Measurements from ENCODE around the gene LRCOL1. TPM values are rescaled to one million over a fixed set of nuclear protein-coding genes. Genes with fewer than 3 reads are reported as not detected.

LRCOL1 gene
- total RNA-seq, 1 experiment from 2014 or later, result not detected

- Histone ChIP-seq H3K27me3 (replicated peaks; ENCODE audit: control insufficient read depth, insufficient read depth, low read length) (no peaks in the 10 kb centered on the region), H3K4me3 (ENCODE audit: low read depth, low read length) (no peak overlapping the region), H3K9me3 (no peaks in the 10 kb centered on the region), H3K4me1 (no peaks in the 10 kb centered on the region), H3K36me3 (ENCODE audit: control insufficient read depth, insufficient read depth, low read length) (peaks cover 4% of the 10 kb centered on the region)
- DNase-seq, result no peak
- no TSS peak for BruUV-seq (replicated peaks)
- ChIA-PET POLR2A (no interaction called here), CTCF (no interaction called here)
- Mint-ChIP-seq H3K9me3 (ENCODE audit: unreplicated experiment) (no peaks in the 10 kb centered on the region), H3K4me3 (ENCODE audit: unreplicated experiment) (no peak overlapping the region), H3K36me3 (ENCODE audit: insufficient read depth, unreplicated experiment) (peaks cover 93% of the 10 kb centered on the region), H3K27ac (ENCODE audit: unreplicated experiment) (no peak overlapping the region), H3K27me3 (ENCODE audit: insufficient read depth, unreplicated experiment) (no peaks in the 10 kb centered on the region), H3K4me1 (ENCODE audit: low read depth, unreplicated experiment) (no peaks in the 10 kb centered on the region)
- TF ChIP-seq CTCF (IDR thresholded peaks at IDR 0.05; ENCODE audit: insufficient read depth in 1 of 2, low read depth in 1 of 2, low read length in 1 of 2, severe bottlenecking in 1 of 2, unreplicated experiment in 1 of 2), result no peak
- intact Hi-C loops (cut with micrococcal nuclease; ENCODE audit: unreplicated experiment), result no loop called here
Measured at GRCh38 chr12:132651444-132652100, 41.2 kb upstream of the LRCOL1 start.

GRCh38 chr12:132649226-132649945 lies 39.0 kb upstream of the LRCOL1 start:
- H3K9me3 Mint-ChIP-seq (ENCODE audit: unreplicated experiment), result no peaks in the 10 kb centered on the region
- no peak for DNase-seq
- Histone ChIP-seq H3K36me3 (ENCODE audit: control insufficient read depth, insufficient read depth, low read length) (peaks cover 6% of the 10 kb centered on the region), H3K4me1 (no peaks in the 10 kb centered on the region), H3K9me3 (no peaks in the 10 kb centered on the region), H3K27me3 (replicated peaks; ENCODE audit: control insufficient read depth, insufficient read depth, low read length) (no peaks in the 10 kb centered on the region), H3K4me3 (ENCODE audit: low read depth, low read length) (no peak overlapping the region)
- no TSS peak for BruUV-seq (replicated peaks)
- no peaks in the 10 kb centered on the region for H3K27me3 Mint-ChIP-seq (ENCODE audit: insufficient read depth, unreplicated experiment)
- ChIA-PET CTCF (no interaction called here), POLR2A (no interaction called here)
- H3K4me1 Mint-ChIP-seq (ENCODE audit: low read depth, unreplicated experiment), result no peaks in the 10 kb centered on the region
- H3K36me3 Mint-ChIP-seq (ENCODE audit: insufficient read depth, unreplicated experiment), result peaks cover 93% of the 10 kb centered on the region
- intact Hi-C loops (cut with micrococcal nuclease; ENCODE audit: unreplicated experiment), result no loop called here
- TF ChIP-seq CTCF (IDR thresholded peaks at IDR 0.05; ENCODE audit: insufficient read depth in 1 of 2, low read depth in 1 of 2, low read length in 1 of 2, severe bottlenecking in 1 of 2, unreplicated experiment in 1 of 2), result no peak
- no peak overlapping the region for H3K27ac Mint-ChIP-seq (ENCODE audit: unreplicated experiment)
- H3K4me3 Mint-ChIP-seq (ENCODE audit: unreplicated experiment), result no peak overlapping the region

- TF ChIP-seq CTCF (IDR thresholded peaks at IDR 0.05; ENCODE audit: insufficient read depth in 1 of 2, low read depth in 1 of 2, low read length in 1 of 2, severe bottlenecking in 1 of 2, unreplicated experiment in 1 of 2), result no peak
Measured at GRCh38 chr12:132648616-132649225, 38.3 kb upstream of the LRCOL1 start.

More at GRCh38 chr12:132648616-132649225, 38.3 kb upstream of the LRCOL1 start:
- no peak for DNase-seq
- Histone ChIP-seq H3K4me3 (ENCODE audit: low read depth, low read length) (no peak overlapping the region), H3K27me3 (replicated peaks; ENCODE audit: control insufficient read depth, insufficient read depth, low read length) (no peaks in the 10 kb centered on the region), H3K9me3 (no peaks in the 10 kb centered on the region), H3K36me3 (ENCODE audit: control insufficient read depth, insufficient read depth, low read length) (peaks cover 6% of the 10 kb centered on the region), H3K4me1 (no peaks in the 10 kb centered on the region)
- H3K9me3 Mint-ChIP-seq (ENCODE audit: unreplicated experiment), result no peaks in the 10 kb centered on the region
- ChIA-PET CTCF (no interaction called here), POLR2A (no interaction called here)
- intact Hi-C loops (cut with micrococcal nuclease; ENCODE audit: unreplicated experiment), result no loop called here
- BruUV-seq (replicated peaks), result no TSS peak
- no peaks in the 10 kb centered on the region for H3K4me1 Mint-ChIP-seq (ENCODE audit: low read depth, unreplicated experiment)
- H3K4me3 Mint-ChIP-seq (ENCODE audit: unreplicated experiment), result no peak overlapping the region
- H3K27me3 Mint-ChIP-seq (ENCODE audit: insufficient read depth, unreplicated experiment), result no peaks in the 10 kb centered on the region
- peaks cover 91% of the 10 kb centered on the region for H3K36me3 Mint-ChIP-seq (ENCODE audit: insufficient read depth, unreplicated experiment)
- H3K27ac Mint-ChIP-seq (ENCODE audit: unreplicated experiment), result no peak overlapping the region
